GM12864 (cell line): Measurements from ENCODE around the gene TPRG1L.

Experiments used
- DNase-seq: peaks from one replicate; pipeline ENCODE4 v3.0.0-alpha.2; 2011; ENCODE audit warnings: low read depth
- H3K4me3 ChIP-seq: 2 replicates; pipeline ENCODE4 v1.5.1; 2011; ENCODE audit warnings: mild to moderate bottlenecking, low read depth, low read length, control low read depth
- TF ChIP-seq, protein P1 (sequence below): IDR thresholded peaks from 2 replicates; pipeline ENCODE4 v1.5.1; 2011; ENCODE audit warnings: low read depth, mild to moderate bottlenecking, moderate library complexity, low read length, control low read depth, inconsistent platforms; ENCODE audit errors: missing control alignments

TPRG1L gene

DNA sequence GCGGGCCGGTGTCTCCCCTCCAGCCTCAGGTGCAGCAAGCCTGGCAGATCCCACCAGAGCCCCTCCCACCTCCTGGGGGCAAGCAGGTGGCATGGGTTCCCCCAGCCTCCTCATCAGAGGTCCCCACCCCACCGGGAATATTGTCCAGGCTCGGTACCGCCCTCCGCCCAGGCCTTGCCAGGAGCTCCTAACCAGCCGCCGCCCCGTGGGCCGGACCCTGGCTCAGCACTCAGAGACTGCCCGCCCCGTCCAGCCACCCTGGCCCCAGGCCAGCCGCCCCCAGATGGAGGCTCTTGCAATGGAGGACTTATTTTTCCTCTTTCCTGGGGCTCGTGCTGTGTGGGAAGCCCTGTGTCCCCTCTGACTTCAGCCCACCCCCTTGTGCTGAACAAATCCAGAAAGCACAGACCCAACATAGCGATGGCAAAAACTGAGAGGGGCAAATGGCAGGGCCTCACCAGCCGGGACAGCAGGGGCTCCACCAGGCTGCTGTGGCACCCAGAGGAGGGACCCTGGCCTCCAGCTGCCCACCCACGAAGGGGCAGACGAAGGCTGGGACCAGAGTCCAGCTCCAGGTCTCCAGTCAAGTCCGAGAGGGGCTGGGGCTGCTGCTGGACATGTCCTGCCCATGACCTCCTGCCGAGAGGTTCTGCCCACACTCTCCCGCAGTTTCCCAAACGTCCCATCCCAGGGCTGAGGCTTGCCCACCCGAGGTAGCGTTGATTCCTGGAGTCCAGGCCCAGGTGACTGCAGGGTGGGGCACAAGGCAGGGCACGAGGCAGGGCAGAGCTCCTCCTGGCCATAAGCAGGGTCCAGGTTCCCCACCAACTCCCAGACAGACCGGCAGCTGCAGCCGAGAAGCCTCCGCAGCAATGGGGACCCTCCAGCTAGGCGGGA, 21.0 kb upstream of the TPRG1L start:
- no peak for DNase-seq
- TF ChIP-seq, protein P1, sequence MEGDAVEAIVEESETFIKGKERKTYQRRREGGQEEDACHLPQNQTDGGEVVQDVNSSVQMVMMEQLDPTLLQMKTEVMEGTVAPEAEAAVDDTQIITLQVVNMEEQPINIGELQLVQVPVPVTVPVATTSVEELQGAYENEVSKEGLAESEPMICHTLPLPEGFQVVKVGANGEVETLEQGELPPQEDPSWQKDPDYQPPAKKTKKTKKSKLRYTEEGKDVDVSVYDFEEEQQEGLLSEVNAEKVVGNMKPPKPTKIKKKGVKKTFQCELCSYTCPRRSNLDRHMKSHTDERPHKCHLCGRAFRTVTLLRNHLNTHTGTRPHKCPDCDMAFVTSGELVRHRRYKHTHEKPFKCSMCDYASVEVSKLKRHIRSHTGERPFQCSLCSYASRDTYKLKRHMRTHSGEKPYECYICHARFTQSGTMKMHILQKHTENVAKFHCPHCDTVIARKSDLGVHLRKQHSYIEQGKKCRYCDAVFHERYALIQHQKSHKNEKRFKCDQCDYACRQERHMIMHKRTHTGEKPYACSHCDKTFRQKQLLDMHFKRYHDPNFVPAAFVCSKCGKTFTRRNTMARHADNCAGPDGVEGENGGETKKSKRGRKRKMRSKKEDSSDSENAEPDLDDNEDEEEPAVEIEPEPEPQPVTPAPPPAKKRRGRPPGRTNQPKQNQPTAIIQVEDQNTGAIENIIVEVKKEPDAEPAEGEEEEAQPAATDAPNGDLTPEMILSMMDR: no peak
- H3K4me3 ChIP-seq: no peak overlapping the region

DNA sequence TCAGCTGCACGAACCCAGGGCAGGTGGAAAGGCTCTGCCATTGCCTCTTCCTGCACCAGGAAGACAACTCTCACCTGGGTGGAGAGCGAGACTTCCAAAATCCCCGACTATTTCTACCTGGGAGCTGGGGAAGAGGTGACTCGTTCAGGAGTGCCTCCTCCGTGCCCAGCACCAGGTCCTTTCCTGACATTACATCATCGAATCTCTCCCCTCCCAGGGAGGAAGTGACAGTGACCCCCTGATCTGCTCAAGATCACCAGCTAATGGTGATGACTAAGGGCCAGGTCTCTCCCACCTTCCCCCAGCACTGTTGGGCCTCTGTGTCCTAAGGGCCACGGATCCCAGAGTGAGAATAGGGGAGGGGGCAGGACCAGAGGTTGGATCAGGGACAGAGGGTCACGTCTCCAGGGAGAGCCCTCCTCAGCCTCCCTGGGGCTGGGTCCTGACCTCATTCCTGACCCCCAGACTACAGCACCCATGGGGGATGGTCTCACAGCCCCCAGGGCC, 20.3 kb upstream of the TPRG1L start:
- no peak overlapping the region for H3K4me3 ChIP-seq
- TF ChIP-seq, protein P1: no peak
- DNase-seq: no peak

DNA sequence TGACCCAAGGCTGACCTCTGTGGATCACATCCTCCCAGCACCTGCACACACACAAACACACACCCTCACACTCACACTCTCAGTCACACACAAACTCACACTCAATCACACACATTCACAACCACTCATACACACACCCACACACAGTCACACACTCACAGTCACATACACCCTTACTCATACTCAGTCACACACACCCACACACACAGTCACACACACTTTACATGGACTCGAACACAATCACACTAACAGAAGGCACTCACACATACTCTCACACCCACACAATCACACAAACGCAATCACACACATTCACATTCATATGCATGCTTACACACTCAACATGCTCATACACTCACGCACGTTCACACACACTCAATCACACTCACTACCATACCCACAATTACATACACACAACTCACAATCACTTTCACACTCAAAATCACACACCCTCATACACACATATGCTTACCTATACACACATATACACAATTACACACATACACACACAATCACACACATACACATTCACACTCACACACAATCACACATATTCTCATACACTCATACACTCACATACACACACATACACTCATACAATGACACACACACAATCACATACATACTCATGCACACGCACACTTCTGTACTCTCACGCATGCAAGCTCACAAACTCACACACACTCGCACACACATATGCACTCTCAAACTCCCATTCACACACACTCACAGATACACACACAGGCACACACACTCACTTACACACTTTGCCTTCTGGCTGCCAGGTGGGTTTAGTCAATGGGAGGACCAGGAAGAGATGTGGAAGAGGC, 19.6 kb upstream of the TPRG1L start:
- no peak for DNase-seq
- H3K4me3 ChIP-seq: no peak overlapping the region
- TF ChIP-seq, protein P1: no peak

DNA sequence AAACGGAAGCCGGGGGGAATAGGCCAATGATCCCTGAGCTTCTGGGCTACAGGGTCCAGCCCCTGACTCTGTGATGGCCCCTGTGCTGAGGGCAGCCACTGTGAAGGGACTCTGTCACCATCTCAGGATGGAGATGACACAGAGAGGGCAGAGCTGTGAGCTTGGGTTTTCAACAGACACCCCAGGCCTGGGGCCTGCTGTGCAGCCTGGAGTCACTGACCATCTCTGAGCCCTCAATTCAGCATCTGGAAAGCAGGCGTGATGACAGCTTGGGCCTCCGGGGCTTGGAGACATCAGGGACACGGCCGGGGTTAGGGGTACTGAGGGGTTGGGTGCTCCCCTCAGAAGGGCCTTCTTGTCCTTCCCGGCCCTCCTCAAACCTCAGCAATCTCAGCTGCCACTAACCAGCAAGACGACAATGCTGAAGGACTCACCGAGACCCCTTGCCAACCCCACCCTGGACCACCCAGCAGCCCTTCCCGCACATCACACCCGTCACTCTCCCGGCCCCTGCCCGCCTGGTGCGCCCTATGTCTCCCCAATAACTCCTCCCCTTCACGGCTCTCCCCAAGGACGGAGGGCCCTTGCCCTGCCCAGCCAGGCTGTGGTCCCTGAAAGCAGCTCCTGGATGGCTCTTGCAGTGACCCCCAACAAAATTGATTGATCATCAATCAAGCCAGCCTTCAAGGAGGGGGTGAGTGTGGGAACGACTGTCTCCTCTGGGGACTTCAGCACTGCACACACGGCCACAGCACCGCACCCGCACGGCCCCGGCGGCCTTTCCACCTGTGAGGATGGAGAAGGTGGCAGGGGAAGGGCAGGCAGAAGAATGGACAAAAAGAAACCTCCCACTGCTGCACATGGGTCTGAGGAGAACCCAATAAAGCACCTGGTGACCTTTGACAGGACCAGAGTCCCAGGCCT, 17.8 kb upstream of the TPRG1L start:
- H3K4me3 ChIP-seq: no peak overlapping the region
- no peak for DNase-seq
- TF ChIP-seq, protein P1: no peak

DNA sequence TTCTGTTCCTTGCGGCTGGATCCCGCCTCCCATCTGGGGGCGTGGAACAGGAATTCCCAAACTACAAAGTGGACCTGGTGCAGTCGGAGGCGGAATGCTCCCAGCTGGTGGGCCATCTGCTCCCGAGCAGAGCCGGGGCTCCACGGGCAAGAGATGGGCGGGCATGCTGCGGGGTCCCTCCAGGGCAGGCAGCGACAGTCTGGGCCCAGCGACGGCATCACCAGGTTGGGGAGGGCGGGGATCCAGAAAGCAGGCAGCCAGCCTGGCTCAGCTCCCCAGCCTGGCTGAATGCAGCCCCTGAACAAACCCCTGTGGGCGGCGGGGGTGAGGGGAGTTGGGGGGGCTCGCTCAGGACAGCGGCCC, 17.1 kb upstream of the TPRG1L start:
- no peak overlapping the region for H3K4me3 ChIP-seq
- TF ChIP-seq, protein P1: no peak
- DNase-seq: no peak

DNA sequence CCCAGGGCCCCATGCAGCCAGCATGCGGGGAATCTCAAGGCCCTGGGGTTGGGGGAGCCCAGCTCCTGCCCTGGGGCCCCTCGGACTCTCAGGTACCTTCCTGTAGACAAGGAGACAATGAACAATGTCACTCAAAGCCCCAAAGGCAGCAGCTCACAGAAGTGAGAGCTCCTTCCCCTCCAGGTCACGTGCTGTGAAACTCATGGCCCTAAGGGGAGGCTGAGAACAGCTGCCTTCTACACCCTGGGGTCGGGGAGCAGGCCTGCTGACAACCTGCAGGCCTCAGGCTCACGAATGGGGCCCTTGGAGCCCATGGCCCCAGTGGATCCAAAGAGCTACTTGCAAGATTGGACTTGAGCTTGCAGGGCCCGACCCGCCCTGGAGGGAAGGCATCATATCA, 16.7 kb upstream of the TPRG1L start:
- TF ChIP-seq, protein P1: no peak
- no peak overlapping the region for H3K4me3 ChIP-seq
- no peak for DNase-seq
